ENCODE measurements around the gene RAB11A. TPM values are rescaled to one million over a fixed set of nuclear protein-coding genes. Genes with fewer than 3 reads are reported as not detected.

Gene RAB11A
- total and polyA plus RNA-seq, 9 of the 15 experiments (the other 6 are each of a cell fraction or from before 2014, with no cell fraction given) = 129 to 369 (median 245) TPM

DNA sequence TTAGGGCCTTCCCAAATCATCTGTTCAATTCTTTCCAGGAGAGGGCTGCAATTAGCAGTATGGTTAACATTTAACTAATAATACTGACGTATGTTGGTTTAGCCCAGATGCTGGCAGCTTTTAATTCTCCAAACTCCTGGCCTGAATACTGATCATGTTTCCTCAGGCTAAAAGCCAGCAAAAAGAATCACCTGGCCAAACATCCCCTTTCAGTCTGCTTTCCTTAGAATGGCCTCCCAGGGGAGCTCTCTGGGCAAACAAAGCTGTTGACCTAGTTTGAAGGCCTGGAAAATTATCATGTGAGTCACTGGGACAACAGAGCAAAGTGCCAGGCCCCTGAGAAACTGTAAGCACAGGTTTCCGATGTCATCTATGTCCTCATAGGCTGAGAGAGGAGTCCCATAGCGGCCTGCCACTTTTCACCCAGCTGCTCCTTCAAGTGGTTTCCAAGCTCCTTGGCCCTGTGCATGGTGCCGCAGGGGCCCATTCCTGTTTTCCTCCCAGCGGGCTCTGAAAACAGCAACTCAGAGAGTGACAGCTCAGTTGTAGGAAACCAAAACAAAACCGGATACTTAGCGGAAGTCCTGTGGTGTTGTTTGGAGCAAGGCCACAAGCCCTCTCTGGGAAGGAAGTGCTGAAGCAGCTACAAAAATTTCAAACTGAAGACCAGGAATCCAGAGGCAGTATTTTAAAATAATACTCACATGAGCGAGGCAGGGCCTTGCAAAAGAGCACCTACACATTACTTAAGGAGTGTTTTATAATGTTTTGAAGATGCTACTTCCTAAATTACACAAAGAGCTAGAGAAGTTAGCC lies 36.5 kb upstream of the RAB11A start (continued):
- TF ChIP-seq, protein P1, sequence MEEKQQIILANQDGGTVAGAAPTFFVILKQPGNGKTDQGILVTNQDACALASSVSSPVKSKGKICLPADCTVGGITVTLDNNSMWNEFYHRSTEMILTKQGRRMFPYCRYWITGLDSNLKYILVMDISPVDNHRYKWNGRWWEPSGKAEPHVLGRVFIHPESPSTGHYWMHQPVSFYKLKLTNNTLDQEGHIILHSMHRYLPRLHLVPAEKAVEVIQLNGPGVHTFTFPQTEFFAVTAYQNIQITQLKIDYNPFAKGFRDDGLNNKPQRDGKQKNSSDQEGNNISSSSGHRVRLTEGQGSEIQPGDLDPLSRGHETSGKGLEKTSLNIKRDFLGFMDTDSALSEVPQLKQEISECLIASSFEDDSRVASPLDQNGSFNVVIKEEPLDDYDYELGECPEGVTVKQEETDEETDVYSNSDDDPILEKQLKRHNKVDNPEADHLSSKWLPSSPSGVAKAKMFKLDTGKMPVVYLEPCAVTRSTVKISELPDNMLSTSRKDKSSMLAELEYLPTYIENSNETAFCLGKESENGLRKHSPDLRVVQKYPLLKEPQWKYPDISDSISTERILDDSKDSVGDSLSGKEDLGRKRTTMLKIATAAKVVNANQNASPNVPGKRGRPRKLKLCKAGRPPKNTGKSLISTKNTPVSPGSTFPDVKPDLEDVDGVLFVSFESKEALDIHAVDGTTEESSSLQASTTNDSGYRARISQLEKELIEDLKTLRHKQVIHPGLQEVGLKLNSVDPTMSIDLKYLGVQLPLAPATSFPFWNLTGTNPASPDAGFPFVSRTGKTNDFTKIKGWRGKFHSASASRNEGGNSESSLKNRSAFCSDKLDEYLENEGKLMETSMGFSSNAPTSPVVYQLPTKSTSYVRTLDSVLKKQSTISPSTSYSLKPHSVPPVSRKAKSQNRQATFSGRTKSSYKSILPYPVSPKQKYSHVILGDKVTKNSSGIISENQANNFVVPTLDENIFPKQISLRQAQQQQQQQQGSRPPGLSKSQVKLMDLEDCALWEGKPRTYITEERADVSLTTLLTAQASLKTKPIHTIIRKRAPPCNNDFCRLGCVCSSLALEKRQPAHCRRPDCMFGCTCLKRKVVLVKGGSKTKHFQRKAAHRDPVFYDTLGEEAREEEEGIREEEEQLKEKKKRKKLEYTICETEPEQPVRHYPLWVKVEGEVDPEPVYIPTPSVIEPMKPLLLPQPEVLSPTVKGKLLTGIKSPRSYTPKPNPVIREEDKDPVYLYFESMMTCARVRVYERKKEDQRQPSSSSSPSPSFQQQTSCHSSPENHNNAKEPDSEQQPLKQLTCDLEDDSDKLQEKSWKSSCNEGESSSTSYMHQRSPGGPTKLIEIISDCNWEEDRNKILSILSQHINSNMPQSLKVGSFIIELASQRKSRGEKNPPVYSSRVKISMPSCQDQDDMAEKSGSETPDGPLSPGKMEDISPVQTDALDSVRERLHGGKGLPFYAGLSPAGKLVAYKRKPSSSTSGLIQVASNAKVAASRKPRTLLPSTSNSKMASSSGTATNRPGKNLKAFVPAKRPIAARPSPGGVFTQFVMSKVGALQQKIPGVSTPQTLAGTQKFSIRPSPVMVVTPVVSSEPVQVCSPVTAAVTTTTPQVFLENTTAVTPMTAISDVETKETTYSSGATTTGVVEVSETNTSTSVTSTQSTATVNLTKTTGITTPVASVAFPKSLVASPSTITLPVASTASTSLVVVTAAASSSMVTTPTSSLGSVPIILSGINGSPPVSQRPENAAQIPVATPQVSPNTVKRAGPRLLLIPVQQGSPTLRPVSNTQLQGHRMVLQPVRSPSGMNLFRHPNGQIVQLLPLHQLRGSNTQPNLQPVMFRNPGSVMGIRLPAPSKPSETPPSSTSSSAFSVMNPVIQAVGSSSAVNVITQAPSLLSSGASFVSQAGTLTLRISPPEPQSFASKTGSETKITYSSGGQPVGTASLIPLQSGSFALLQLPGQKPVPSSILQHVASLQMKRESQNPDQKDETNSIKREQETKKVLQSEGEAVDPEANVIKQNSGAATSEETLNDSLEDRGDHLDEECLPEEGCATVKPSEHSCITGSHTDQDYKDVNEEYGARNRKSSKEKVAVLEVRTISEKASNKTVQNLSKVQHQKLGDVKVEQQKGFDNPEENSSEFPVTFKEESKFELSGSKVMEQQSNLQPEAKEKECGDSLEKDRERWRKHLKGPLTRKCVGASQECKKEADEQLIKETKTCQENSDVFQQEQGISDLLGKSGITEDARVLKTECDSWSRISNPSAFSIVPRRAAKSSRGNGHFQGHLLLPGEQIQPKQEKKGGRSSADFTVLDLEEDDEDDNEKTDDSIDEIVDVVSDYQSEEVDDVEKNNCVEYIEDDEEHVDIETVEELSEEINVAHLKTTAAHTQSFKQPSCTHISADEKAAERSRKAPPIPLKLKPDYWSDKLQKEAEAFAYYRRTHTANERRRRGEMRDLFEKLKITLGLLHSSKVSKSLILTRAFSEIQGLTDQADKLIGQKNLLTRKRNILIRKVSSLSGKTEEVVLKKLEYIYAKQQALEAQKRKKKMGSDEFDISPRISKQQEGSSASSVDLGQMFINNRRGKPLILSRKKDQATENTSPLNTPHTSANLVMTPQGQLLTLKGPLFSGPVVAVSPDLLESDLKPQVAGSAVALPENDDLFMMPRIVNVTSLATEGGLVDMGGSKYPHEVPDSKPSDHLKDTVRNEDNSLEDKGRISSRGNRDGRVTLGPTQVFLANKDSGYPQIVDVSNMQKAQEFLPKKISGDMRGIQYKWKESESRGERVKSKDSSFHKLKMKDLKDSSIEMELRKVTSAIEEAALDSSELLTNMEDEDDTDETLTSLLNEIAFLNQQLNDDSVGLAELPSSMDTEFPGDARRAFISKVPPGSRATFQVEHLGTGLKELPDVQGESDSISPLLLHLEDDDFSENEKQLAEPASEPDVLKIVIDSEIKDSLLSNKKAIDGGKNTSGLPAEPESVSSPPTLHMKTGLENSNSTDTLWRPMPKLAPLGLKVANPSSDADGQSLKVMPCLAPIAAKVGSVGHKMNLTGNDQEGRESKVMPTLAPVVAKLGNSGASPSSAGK (IDR thresholded peaks at IDR 0.05) = peak; percentile 64; the same call in 1 of the 2 replicates
- TF ChIP-seq ZNF699 (CRISPR knock-in tag; IDR thresholded peaks at IDR 0.05; ENCODE audit: insufficient replicate concordance) = no peak
- no peak for TF ChIP-seq CBX2 (IDR thresholded peaks at IDR 0.05; ENCODE audit: insufficient read depth, low read length, poor library complexity, severe bottlenecking)
- TF ChIP-seq HLTF (IDR thresholded peaks at IDR 0.05) = no peak
- no peak for TF ChIP-seq ASH1L (IDR thresholded peaks at IDR 0.05; ENCODE audit: borderline replicate concordance, low read depth, partially characterized antibody)
- TF ChIP-seq, protein P2, sequence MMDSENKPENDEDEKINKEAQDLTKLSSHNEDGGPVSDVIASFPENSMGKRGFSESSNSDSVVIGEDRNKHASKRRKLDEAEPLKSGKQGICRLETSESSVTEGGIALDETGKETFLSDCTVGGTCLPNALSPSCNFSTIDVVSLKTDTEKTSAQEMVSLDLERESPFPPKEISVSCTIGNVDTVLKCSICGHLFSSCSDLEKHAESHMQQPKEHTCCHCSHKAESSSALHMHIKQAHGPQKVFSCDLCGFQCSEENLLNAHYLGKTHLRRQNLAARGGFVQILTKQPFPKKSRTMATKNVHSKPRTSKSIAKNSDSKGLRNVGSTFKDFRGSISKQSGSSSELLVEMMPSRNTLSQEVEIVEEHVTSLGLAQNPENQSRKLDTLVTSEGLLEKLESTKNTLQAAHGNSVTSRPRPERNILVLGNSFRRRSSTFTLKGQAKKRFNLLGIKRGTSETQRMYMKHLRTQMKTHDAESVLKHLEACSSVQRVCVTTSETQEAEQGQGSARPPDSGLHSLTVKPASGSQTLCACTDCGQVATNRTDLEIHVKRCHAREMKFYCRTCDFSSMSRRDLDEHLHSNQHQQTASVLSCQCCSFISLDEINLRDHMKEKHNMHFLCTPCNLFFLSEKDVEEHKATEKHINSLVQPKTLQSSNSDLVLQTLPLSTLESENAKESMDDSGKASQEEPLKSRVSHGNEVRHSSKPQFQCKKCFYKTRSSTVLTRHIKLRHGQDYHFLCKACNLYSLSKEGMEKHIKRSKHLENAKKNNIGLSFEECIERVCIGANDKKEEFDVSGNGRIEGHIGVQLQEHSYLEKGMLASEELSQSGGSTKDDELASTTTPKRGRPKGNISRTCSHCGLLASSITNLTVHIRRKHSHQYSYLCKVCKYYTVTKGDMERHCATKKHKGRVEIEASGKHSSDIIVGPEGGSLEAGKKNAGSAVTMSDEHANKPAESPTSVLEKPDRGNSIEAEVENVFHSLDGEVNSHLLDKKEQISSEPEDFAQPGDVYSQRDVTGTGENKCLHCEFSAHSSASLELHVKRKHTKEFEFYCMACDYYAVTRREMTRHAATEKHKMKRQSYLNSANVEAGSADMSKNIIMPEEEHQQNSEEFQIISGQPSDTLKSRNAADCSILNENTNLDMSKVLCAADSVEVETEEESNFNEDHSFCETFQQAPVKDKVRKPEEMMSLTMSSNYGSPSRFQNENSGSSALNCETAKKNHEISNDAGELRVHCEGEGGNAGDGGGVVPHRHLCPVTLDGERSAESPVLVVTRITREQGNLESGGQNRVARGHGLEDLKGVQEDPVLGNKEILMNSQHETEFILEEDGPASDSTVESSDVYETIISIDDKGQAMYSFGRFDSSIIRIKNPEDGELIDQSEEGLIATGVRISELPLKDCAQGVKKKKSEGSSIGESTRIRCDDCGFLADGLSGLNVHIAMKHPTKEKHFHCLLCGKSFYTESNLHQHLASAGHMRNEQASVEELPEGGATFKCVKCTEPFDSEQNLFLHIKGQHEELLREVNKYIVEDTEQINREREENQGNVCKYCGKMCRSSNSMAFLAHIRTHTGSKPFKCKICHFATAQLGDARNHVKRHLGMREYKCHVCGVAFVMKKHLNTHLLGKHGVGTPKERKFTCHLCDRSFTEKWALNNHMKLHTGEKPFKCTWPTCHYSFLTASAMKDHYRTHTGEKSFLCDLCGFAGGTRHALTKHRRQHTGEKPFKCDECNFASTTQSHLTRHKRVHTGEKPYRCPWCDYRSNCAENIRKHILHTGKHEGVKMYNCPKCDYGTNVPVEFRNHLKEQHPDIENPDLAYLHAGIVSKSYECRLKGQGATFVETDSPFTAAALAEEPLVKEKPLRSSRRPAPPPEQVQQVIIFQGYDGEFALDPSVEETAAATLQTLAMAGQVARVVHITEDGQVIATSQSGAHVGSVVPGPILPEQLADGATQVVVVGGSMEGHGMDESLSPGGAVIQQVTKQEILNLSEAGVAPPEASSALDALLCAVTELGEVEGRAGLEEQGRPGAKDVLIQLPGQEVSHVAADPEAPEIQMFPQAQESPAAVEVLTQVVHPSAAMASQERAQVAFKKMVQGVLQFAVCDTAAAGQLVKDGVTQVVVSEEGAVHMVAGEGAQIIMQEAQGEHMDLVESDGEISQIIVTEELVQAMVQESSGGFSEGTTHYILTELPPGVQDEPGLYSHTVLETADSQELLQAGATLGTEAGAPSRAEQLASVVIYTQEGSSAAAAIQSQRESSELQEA (IDR thresholded peaks at IDR 0.05; ENCODE audit: low read depth) = no peak

Measured in K562 (cell line).